ENCODE measurements around the gene PTN.

- TF ChIP-seq CTCF (IDR thresholded peaks at IDR 0.05; ENCODE audit: low read depth, low read length, poor library complexity, severe bottlenecking) (no peak), EZH2phosphoT487 (IDR thresholded peaks at IDR 0.05; ENCODE audit: borderline replicate concordance, low read length) (no peak)
These were observed 20.1 kb upstream of the PTN start for GRCh38 chr7:137363683-137364082.
